Measurements from ENCODE around the gene PPCDC.
A peak's percentile ranks its signal among the peaks of the same experiment; 100 is the strongest.

PPCDC gene, protein sequence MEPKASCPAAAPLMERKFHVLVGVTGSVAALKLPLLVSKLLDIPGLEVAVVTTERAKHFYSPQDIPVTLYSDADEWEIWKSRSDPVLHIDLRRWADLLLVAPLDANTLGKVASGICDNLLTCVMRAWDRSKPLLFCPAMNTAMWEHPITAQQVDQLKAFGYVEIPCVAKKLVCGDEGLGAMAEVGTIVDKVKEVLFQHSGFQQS

DNA sequence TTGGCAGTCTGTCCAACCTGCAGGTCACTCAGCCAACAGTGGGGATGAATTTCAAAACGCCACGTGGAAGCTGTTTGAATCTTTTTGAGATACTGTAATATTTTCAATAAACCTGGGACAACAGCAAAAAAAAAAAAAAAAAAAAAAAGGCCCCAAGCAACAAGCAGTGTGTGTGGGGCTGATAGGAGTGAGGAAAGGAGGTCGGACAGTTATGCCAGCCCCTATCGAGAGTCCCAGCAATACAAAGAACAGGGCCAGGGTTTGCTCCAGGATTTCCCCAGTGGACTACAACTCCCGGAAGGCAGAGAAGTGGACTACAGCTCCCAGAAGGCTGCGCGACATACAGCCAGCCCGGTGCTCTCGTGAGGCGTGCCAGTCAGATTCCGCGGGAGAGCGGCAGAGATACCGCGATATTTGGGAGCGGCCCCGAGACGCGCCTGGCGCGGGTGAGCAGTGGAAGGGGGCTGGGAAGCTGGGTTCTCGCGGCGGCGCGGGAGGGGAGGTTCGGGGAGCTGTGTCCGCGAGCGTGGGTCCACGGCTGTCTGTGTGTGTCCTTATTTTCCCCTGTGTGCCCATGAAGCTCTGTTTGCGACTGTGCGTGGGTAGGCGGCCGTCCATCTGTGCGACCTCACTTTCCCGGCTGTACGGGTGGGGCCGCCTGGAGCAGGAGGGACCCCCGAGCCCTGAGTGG is at the start of gene PPCDC:
Gene PPCDC (plus strand): TSS at position 410 of the 691 bp plus-strand sequence. CDS start 4,729 bp downstream, outside the sequence.
- peak; percentile 78 for DNase-seq

DNA sequence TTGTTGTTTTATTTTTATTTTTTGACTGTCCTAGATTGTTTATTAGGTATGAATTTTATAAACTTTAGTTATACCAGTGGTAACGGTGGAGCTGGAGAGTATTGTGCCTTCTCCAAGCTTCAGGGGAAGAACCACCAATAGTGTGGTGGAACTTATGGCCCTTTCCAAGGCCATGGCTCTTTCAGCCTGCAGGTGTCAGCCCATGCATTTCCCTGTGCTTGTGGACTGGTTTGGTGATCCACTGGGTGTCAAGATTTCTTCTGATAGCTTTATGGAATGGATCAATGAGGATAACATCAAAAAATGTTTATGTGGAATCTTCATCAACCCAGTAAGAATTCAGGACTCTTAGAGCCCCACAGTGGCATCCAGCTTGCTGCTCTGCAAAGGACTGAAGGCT is 47.2 kb upstream of the PPCDC start:
- DNase-seq = no peak

DNA sequence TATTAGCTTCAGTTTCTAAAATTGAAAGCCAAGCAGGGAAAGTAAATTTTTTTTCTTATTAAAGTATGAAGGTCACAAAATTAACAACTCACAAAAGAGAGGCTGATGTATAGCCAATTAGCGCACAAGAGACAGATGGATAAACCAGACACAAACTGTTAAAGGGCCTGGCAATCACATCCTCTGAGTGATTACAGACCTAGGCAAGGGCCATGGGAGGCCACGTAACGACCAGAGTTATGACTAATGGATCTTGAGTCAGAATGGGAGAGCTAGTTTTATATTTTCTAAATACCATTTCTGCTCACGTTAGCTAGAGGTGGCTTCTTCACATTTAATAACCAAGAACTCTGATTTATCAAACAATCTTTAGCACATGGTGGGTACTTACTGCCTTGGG is 45.8 kb upstream of the PPCDC start:
- no peak for DNase-seq

DNA sequence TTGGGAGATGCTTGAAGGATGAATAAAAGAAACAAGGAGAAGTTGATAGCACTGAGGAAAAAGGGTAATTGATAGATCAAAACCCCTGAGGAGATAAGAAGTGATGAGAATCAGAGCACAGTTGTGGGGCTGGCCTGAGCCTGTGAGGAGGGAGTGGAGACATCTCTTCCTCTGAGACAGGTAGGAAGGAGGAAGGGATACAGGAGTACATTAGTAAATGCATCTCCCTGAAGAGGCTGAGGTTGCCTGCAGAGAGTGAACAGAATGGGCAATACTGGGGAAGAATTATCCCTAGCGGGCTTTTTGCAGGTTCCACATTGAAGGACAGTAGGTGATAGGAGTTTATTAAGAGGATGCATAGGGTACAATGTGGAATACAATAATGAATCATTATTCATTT is 45.3 kb upstream of the PPCDC start:
- DNase-seq = no peak

DNA sequence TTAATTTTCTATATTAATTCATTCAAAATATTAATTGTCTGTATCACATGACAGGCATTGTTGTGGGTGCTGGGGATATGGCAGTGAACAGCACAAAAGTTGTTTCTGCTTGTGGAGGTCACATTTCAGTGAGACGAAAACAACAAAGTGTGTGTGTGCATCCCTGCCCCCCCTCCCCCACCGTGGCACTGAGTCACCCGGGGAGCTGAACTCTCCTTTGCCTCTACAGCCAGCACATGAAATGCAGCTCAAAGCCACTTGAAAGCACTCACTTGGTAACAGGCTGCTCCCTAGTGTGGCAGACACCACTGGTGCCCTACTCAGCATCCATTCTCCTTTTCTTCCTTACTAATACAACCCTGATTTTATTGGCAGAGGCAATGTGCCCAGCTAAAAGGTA is 44.9 kb upstream of the PPCDC start:
- DNase-seq = peak; percentile 18

DNA sequence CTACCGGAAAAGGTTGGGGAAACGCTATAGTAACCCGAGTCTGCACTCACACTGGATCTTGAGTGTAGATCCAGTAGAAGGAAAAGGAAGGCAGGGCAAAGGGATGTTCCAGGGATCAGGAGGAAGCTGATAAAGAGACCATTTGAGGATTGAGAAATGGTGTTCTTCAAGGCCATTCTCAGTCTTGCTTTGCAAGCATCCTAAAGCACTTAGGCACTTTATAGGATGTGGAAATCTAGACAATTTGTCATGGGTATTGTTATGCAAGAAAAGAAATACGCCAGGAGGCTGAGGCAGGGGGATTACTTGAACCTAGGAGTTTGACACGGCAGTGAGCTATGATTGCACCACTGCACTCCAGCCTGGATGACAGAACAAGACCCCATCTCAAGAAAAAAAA is 41.2 kb upstream of the PPCDC start:
- no peak for DNase-seq

DNA sequence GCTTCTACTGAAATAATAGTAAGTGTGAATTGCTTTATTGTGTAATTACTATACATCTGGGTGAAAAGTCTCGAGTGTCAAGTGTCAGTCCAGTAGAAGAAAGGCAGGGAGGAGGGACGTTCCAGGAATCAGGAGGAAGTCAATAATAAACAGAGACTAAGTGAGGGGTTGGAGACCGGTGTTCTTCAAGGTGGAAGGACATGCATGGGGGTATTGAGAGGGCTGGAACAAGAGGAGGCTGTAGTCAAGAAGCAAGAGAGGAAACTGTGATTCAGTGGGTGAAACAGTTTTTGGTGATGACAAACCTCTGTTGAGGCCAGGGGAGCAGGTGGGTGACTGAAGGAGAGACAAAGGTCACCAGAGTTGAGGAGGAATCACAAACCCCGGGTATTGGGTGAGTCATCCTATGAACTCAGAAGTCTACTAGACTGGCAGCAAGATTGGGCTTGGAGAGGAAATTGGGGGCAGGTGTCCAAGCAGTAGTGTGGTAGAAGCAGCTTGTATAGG is 39.6 kb upstream of the PPCDC start:
- DNase-seq = no peak

DNA sequence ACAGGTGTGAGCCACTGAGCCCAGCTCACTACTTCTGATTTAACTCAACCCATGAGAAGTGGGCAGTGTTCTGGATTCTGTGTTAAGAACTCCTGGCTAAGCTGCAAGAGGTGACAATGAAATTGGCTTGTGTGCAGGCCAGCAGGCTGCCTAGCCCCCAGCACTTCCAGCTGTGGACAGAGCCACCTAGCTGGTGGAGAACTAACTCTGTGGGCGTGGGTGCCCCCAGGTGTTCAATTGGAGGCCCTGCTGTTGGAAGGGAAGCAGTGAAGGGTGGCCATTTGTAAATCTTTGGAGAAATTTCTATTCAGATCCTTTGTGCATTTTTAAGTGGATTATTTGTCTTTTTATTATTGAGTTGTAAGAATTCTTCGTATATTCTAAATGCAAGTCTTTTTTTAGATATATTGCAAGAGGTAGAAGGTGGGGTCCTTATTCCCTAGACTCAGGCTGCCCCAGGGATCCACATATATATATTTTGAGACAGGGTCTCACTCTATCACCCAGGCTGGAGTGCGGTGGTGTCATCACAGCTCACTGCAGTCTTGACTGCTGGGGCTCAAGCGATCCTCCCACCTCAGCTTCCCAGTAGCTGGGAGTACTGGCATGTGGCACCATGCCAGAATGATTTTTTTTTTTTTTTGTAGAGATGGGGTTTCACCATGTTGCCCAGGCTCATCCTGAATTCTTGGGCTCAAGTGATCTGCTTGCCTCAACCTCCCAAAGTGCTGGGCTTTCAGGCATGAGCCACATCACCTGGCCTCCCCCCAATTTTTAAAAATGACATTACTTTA is 35.2 kb upstream of the PPCDC start:
- DNase-seq = no peak

DNA sequence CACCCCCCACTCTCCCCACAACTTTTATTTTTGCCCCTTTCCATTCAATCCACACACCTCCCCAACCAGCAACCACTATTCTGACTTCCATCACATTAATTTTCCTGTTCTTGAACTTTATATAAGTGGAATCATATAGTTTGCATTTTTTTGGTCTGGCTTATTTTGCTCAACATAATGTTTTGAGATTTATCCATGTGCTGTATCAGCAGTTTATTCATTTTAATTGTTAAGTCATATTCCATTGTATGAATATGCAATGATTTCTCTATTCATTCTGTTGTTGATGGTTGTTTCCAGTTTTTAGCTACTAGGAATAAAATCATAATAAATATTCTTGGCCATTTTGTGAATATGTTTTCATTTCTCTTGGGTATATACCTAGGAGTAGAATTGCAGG is 33.9 kb upstream of the PPCDC start:
- DNase-seq = no peak

DNA sequence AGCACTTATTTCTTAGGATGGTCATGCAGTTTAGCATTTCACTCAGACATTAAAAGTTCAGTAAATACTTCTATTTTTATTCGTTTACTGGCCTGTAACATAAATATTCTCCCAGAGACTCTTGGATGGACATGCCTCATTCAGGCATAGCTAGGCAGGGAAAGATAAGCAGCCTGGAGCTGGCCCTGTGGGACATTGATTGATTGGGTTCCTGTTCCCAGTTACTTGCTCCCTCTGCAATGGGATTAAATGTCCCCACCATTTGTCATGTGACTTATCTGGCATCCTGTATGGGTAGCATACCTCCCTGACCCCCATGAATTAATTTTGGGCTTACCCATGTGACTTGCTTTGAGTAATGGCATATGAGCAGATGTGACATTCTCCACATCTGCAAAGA is 30.8 kb upstream of the PPCDC start:
- DNase-seq = no peak

DNA sequence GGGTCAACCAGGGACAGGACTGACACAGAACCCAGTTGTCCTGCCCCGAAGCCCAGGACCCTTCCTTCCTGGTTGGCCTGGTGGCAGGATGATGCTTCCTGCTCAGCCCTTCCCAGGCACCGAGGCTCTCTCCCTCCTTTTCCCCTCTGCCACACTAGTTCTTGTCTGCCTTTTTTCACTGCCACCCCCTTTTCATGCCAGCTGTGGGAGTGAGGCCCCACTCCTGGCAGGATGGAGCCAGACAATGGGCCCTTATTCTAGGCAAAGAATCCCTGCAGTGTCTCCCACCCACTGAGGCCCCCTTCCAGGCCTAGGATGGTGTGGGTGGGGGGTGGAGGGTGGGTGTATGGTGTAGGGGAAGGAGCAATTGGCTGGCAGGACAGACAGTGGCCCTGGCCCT is 29.2 kb upstream of the PPCDC start:
- no peak for DNase-seq

DNA sequence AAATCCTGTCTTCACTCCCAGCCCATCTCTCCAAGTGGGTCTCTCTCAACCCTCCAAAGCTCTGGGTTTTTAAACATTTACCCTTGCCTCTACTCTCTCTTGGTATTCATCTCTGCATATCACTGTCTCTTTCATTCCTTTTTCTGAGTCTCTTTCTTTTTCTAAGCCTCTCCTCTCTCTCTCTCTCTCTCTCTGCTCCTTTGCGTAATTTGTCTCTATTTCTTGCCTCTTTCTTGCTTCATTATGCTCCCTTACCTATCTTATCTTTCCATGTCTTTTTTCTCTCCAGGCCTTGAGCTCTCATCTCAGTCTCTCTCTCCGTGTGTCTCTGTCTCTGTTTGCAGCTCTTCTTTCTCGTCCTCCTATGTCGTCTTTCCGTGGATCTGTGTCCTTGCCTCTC is 28.7 kb upstream of the PPCDC start:
- no peak for DNase-seq

DNA sequence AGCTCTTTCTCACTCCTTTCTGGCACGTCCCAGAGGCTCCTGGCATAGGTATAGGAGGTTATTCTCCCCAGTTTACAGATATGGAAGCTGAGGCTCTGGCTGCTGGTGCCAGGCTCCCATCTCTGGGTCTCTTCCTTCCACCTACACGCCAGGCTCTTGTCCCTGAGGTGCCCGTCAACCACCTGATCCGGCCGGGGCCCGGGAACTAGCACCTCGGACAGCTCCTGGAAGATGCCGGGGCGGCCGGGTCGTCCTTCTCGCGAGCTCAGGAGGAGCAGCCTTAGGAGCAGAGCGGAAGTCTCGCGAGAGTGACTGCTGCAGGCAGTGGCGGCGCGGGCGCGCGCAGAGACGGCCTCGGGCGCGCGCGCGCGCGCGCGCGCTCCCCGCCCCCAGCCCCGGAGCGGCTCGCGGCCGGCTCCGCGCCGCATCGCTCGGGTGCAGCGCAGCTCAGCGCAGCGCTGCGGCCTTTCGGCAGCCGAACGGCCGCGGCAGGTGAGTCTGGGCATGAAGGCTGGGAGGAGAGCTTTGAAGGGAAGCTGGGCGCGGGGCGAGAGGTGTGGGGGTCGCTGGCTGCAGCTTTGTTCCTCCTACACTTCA is 28.1 kb upstream of the PPCDC start, which contains the start of gene SCAMP5:
Gene SCAMP5 (plus strand): TSS at position 382 of the 597 bp plus-strand sequence. CDS start 16,277 bp downstream, outside the sequence.
- DNase-seq = peak; percentile 84

DNA sequence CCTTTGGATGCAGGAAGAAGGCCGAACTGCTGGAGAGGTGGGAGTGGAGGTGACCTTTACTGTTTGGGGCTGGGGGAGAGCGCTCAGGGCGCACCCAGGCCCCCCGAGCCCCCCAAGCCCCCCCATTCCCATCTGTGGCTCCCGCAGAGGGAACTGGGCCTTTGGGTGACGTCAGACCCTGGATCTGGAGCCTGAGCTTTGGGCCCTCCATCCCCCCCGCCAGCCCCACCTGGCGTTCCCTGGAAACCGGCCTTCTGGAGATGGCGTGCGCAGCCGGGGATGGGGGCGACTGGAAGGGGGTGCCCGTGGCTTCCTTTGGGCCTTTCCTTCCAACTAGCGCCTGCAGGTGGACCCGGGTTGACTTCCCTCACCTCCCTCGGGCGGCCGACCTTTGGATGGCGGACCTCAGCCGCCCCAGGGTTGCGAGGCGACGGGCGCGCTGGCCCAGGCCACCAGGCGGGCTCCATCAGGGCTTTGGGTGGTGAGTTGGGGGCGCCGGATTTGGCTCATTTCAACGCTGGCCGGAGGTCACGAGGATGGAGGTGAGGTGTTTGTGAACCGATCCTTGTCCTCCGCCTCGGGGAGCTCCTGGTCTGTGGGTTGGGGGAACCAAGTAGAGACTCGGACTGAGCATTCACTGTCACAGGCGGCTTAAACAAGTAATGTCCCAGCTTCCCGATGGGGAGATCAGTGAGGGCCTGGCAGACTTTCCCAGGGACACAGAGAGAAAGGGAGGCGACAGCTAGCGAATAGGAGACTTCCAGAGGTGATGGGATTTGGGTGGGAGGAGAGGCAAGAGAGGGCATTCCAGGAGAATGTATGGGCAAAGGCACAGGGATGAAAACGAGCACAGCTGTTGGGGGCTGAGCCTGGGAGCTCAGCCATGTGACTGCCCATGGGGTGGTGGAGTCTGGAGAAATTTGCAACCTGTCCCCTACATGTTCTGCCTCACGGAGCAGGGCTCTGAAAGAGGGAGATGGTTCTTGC is 27.3 kb upstream of the PPCDC start:
- peak; percentile 26 for DNase-seq

DNA sequence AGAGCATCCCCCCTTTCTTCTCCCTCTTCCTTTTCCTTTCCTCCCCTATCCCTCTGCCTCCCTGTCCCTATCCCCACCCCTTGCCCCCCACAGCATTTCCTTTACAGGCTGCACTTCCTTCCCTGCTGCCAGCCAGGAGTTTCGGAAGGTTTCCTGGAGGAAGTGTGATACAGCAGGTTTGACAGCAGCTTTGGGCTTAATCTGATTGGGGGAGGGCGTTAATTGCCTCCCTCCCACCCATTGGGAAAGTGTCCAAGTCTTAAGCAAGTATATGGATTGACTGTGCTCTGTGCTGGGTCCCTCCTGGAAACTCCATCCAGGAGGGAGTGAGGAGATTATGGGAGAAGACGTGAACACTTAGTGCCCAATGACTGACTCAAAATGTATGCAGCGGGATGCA is 26.2 kb upstream of the PPCDC start:
- no peak for DNase-seq

DNA sequence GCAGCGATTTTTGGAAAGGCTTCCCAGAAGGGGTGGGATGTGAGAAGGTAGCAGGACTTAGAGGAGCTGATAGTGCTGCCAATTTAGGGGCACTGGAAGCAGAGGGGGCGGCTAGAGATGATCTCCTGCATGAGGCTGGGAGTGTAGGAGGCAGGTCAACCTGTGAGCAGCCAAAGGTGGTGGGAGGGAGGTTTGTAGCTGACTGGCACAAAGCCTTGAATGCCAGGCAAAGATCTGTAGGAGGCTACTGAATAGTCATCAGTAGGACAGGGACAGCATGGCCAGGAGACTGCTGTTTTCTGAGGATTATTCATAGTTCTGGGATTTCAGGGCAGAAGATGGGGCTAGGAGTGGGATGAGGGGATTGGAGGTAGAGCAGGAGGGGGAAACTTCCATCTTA is 25.8 kb upstream of the PPCDC start:
- no peak for DNase-seq

DNA sequence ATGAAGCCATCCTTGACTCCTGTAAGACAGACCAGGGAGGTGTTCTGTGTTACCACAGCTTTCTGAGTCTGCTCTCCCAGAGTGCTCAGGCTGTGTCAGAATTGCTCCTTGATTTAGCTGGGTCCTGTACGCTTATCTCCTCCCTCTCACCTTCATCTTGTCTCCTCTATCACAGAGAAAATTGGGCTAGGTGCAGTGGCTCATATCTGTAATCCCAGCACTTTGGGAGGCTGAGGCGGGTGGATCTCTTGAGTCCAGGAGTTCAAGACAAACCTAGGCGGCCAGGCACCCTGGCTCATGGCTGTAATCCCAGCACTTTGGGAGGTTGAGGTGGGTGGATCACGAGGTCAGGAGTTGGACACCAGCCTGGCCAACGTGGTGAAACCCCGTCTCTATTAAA is 22.1 kb upstream of the PPCDC start:
- DNase-seq = no peak

DNA sequence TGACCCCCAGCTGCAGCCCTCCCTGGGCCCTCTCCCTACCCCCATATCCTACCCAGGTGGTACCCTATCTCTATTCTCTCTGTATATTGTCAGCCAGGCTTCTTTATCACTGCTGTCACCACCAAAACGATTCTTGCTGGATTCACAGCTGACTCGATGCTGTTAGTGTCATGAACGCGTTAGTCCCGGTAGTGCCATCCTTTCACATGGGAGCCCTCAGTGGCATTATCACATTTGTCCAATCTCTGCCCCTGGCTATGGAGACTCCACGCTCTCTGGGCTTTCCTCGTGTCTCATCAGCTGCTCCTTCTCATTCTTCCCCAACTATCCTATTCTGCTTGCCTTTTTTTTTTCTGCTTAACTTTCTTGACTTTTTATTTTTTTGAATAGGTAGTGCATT is 21.0 kb upstream of the PPCDC start:
- no peak for DNase-seq

DNA sequence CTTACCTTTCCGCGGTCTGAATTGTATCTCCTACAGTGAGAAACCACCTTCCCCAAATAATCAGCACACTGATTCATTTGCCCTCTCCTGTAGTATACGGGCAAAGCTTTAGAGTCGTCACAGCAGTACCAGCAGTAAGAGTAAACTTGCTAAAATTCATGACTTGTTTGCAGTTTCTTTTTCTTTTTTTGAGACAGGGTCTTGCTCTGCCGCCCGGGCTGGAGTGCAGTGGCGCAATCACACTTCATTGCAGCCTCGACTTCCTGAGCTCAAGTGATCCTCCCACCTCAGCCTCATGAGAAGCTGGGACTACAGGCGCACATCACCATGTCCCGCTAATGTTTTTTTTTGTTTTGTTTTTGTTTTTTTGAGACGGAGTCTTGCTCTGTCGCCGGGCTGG is 16.2 kb upstream of the PPCDC start:
- no peak for DNase-seq

DNA sequence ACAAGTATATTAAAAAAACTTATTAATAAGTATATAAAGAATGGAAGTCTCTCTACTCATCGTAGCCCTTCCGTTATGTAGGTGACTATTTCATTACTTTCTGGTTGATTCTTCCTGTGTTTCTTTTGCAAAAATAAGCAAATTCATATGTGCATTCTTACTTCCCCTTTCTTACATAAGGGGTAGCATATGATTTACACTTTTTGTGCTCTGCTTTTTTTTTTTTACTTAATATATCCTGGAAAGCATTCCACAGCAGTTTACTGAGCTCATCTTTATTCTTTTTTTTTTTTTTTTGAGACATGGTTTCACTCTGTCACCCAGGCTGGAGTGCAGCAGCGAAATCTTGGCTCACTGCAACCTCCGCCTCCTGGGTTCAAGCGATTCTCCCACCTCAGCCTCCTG is 15.2 kb upstream of the PPCDC start:
- no peak for DNase-seq

DNA sequence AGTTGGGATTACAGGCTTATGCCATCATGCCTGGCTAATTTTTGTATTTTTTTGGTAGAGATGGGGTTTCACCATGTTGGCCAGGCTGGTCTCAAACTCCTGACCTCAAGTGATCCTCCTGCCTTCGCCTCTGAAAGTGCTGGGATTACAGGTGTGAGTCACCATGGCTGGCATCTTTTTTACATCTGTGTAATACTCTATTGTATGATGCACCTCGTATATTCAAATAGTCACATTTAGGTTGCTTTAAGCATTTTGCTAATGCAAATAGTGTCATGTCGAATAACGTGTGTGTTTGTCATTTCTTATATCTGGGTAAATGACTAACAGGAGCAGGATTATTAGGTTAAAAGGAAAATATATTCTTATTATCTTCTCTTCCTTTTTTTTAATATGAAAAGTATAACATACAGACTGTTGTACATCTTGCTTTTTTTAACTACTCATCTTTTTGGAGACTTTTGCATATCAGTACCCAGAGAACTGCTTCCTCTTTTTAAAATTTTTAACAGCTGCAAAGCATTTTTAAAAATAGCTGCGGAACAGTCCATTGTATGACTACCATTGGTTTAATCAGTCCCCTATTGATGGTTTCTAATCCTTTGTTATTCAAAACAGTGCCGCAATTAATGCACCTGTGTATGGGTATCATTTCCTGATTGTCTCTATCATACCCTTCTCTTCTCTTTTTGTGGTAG is 14.6 kb upstream of the PPCDC start:
- no peak for DNase-seq

DNA sequence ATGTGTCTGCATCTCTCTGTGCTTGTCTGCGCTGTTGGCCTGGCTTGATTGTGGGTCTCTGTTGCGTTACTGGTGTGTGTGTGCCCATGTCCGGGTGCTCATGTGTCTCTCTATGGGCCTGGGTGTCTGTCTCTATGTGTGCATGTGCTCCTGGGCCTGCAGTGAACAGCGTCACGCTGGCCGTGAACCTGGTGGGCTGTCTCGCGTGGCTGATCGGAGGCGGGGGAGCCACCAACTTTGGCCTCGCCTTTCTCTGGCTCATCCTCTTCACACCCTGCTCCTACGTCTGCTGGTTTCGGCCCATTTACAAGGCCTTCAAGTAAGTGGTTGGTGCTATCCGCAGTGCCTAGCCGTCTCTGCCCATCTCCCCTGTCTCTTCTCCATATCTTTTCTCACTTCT is 7.0 kb upstream of the PPCDC start:
- no peak for DNase-seq
